Measurements from ENCODE around the gene KCNQ5. TPM values are rescaled to one million over a fixed set of nuclear protein-coding genes. Genes with fewer than 3 reads are reported as not detected.

KCNQ5 gene
- total RNA-seq, 2 donors from 2014 or later = 0.67 TPM; not detected in 1

GRCh38 chr6:72650081-72650745 lies 28.3 kb downstream of the KCNQ5 start:
- Histone ChIP-seq H3K36me3 (no peaks in the 10 kb centered on the region), H3K4me3 (no peak overlapping the region), H3K27me3 (no peaks in the 10 kb centered on the region), H3K27ac (no peak overlapping the region), H3K4me1 (no peaks in the 10 kb centered on the region), H3K9me3 (no peaks in the 10 kb centered on the region)
- no peak for DNase-seq (ENCODE audit: low spot score)
- TF ChIP-seq CTCF (IDR thresholded peaks at IDR 0.05) = no peak

GRCh38 chr6:72651174-72651573 lies 29.3 kb downstream of the KCNQ5 start:
- H3K36me3 ChIP-seq = no peaks in the 10 kb centered on the region
- TF ChIP-seq CTCF (IDR thresholded peaks at IDR 0.05) = no peak
- no peak overlapping the region for H3K4me3 ChIP-seq
- H3K9me3 ChIP-seq = no peaks in the 10 kb centered on the region
- H3K4me1 ChIP-seq = no peaks in the 10 kb centered on the region
- H3K27me3 ChIP-seq = no peaks in the 10 kb centered on the region
- no peak for DNase-seq (ENCODE audit: low spot score)
- no peak overlapping the region for H3K27ac ChIP-seq

GRCh38 chr6:72651967-72652956 lies 30.4 kb downstream of the KCNQ5 start:
- no peak overlapping the region for H3K27ac ChIP-seq
- TF ChIP-seq CTCF (IDR thresholded peaks at IDR 0.05) = no peak

GRCh38 chr6:72653026-72653425 lies 31.2 kb downstream of the KCNQ5 start:
- Histone ChIP-seq H3K9me3 (no peaks in the 10 kb centered on the region), H3K36me3 (no peaks in the 10 kb centered on the region), H3K4me3 (no peak overlapping the region), H3K27ac (no peak overlapping the region), H3K27me3 (no peaks in the 10 kb centered on the region), H3K4me1 (no peaks in the 10 kb centered on the region)
- no peak for TF ChIP-seq CTCF (IDR thresholded peaks at IDR 0.05)
- no peak for DNase-seq (ENCODE audit: low spot score)

More at GRCh38 chr6:72651967-72652956, 30.4 kb downstream of the KCNQ5 start:
- no peaks in the 10 kb centered on the region for H3K9me3 ChIP-seq
- H3K4me3 ChIP-seq = no peak overlapping the region
- no peaks in the 10 kb centered on the region for H3K36me3 ChIP-seq
- no peaks in the 10 kb centered on the region for H3K4me1 ChIP-seq
- H3K27me3 ChIP-seq = no peaks in the 10 kb centered on the region
- DNase-seq (ENCODE audit: low spot score) = no peak

- Histone ChIP-seq H3K4me3 (no peak overlapping the region), H3K27me3 (no peaks in the 10 kb centered on the region), H3K4me1 (no peaks in the 10 kb centered on the region), H3K36me3 (no peaks in the 10 kb centered on the region), H3K27ac (no peak overlapping the region), H3K9me3 (no peaks in the 10 kb centered on the region)
- TF ChIP-seq CTCF (IDR thresholded peaks at IDR 0.05) = no peak
- DNase-seq (ENCODE audit: low spot score) = no peak
These were observed 32.3 kb downstream of the KCNQ5 start for GRCh38 chr6:72654071-72654621.
